MM.1S (cell line): ENCODE data around the gene FARP1.

ENCODE experiments used
- EZH2 ChIP-seq: fragments of 300-600 bp; sonication (generic); optimal IDR thresholded peaks from 2 replicates; pipeline ENCODE3; 2017; ENCODE audit warnings: low read depth, mild to moderate bottlenecking, antibody characterized with exemption, low read length, mixed read lengths
- EZH2phosphoT487 ChIP-seq: fragments of 300-600 bp; sonication (generic); IDR thresholded peaks from 2 replicates; pipeline ENCODE4 v1.6.1; 2018; ENCODE audit warnings: antibody characterized with exemption, low read length
- TF ChIP-seq, protein P1 (sequence below): fragments of 300-600 bp; sonication (generic); IDR thresholded peaks from 2 replicates; pipeline ENCODE4 v1.5.1; 2016; ENCODE audit warnings: antibody characterized with exemption, low read length, mixed read lengths

- TF ChIP-seq, protein P1, sequence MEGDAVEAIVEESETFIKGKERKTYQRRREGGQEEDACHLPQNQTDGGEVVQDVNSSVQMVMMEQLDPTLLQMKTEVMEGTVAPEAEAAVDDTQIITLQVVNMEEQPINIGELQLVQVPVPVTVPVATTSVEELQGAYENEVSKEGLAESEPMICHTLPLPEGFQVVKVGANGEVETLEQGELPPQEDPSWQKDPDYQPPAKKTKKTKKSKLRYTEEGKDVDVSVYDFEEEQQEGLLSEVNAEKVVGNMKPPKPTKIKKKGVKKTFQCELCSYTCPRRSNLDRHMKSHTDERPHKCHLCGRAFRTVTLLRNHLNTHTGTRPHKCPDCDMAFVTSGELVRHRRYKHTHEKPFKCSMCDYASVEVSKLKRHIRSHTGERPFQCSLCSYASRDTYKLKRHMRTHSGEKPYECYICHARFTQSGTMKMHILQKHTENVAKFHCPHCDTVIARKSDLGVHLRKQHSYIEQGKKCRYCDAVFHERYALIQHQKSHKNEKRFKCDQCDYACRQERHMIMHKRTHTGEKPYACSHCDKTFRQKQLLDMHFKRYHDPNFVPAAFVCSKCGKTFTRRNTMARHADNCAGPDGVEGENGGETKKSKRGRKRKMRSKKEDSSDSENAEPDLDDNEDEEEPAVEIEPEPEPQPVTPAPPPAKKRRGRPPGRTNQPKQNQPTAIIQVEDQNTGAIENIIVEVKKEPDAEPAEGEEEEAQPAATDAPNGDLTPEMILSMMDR: no peak
- no peak for TF ChIP-seq EZH2
- no peak for TF ChIP-seq EZH2phosphoT487
Measured at GRCh38 chr13:98327371-98328270, 184.7 kb downstream of the FARP1 start.
